ENCODE data around the gene FYB2.

- TF ChIP-seq SUZ12 (IDR thresholded peaks at IDR 0.05; ENCODE audit: extremely low read depth, insufficient read depth, insufficient read length) (no peak), YY1 (IDR thresholded peaks at IDR 0.05; ENCODE audit: insufficient read depth, insufficient read length) (no peak)
Measured at GRCh38 chr1:56710646-56711045, 108.6 kb downstream of the FYB2 start.

Data from NT2/D1 (cell line).